ENCODE results near the gene NELFB.
"Not testable (repeated sequence)": the region's sequence is repeated elsewhere in the genome, so short reads cannot be mapped to it uniquely, and the experiment has no call there.

NELFB gene

GRCh38 chr9:137241490-137242268, 13.4 kb upstream of the NELFB start:
- DNase-seq, result peak; percentile 91
- no peak for TF ChIP-seq CTCF (IDR thresholded peaks at IDR 0.05; ENCODE audit: low read depth, low read length)
- peak overlapping the region; percentile 90 for H3K27ac ChIP-seq

GRCh38 chr9:137242269-137243203, 12.6 kb upstream of the NELFB start:
- Histone ChIP-seq H3K4me3 (ENCODE audit: low read depth, low read length) (peak overlapping the region; percentile 79), H3K9me3 (ENCODE audit: severe bottlenecking) (no peaks in the 10 kb centered on the region), H3K27ac (peak overlapping the region; percentile 90), H3K27me3 (ENCODE audit: insufficient read depth, low read depth, severe bottlenecking) (no peaks in the 10 kb centered on the region), H3K36me3 (peaks cover 23% of the 10 kb centered on the region)
- no peak for TF ChIP-seq CTCF (IDR thresholded peaks at IDR 0.05; ENCODE audit: low read depth, low read length)
- no peak for DNase-seq

More at GRCh38 chr9:137241490-137242268, 13.4 kb upstream of the NELFB start:
- H3K36me3 ChIP-seq, result peaks cover 23% of the 10 kb centered on the region
- H3K9me3 ChIP-seq (ENCODE audit: severe bottlenecking), result no peaks in the 10 kb centered on the region
- H3K4me3 ChIP-seq (ENCODE audit: low read depth, low read length), result peak overlapping the region; percentile 79
- H3K27me3 ChIP-seq (ENCODE audit: insufficient read depth, low read depth, severe bottlenecking), result no peaks in the 10 kb centered on the region

- not testable (repeated sequence) for DNase-seq; H3K27ac ChIP-seq; H3K27me3 ChIP-seq (ENCODE audit: insufficient read depth, low read depth, severe bottlenecking); H3K9me3 ChIP-seq (ENCODE audit: severe bottlenecking)
- Histone ChIP-seq H3K4me3 (ENCODE audit: low read depth, low read length) (peak overlapping the region; percentile 79), H3K36me3 (peaks cover 23% of the 10 kb centered on the region)
These were observed 11.9 kb upstream of the NELFB start for GRCh38 chr9:137243266-137243625.

- Histone ChIP-seq H3K4me3 (ENCODE audit: low read depth, low read length) (peak overlapping the region; percentile 79), H3K27ac (peak overlapping the region; percentile 58), H3K9me3 (ENCODE audit: severe bottlenecking) (no peaks in the 10 kb centered on the region), H3K27me3 (ENCODE audit: insufficient read depth, low read depth, severe bottlenecking) (no peaks in the 10 kb centered on the region), H3K36me3 (peaks cover 23% of the 10 kb centered on the region)
- TF ChIP-seq CTCF (IDR thresholded peaks at IDR 0.05; ENCODE audit: low read depth, low read length), result no peak
- DNase-seq, result peak; percentile 30
These were observed 11.3 kb upstream of the NELFB start for GRCh38 chr9:137243626-137244485.

- Histone ChIP-seq H3K4me3 (ENCODE audit: low read depth, low read length) (no peak overlapping the region), H3K27ac (peak overlapping the region; percentile 58)
These were observed 10.4 kb upstream of the NELFB start for GRCh38 chr9:137244486-137245449.

More at GRCh38 chr9:137244486-137245449, 10.4 kb upstream of the NELFB start:
- peaks cover 23% of the 10 kb centered on the region for H3K36me3 ChIP-seq
- no peak for DNase-seq
- H3K9me3 ChIP-seq (ENCODE audit: severe bottlenecking), result no peaks in the 10 kb centered on the region
- TF ChIP-seq CTCF (IDR thresholded peaks at IDR 0.05; ENCODE audit: low read depth, low read length), result no peak
- H3K27me3 ChIP-seq (ENCODE audit: insufficient read depth, low read depth, severe bottlenecking), result no peaks in the 10 kb centered on the region

Data from WERI-Rb-1 (cell line).